Neural progenitor cell (in vitro differentiated cells): Measurements from ENCODE around the gene PSKH1.

ENCODE experiments used
- CTCF ChIP-seq: fragments of 200-600 bp; sonication (generic); IDR thresholded peaks from 2 replicates; pipeline ENCODE4 v1.5.1; 2017; ENCODE audit warnings: antibody characterized with exemption, mild to moderate bottlenecking
- EZH2 ChIP-seq: fragments of 200-600 bp; sonication (generic); IDR thresholded peaks from 2 replicates; pipeline ENCODE4 v1.6.1; 2017; ENCODE audit warnings: antibody characterized with exemption, mild to moderate bottlenecking, moderate library complexity
- EZH2phosphoT487 ChIP-seq: fragments of 200-600 bp; sonication (generic); IDR thresholded peaks from 2 replicates; pipeline ENCODE4 v1.6.1; 2017; ENCODE audit warnings: antibody characterized with exemption

GRCh38 chr16:67873435-67874370 lies 19.4 kb upstream of the PSKH1 start:
- TF ChIP-seq EZH2 = no peak
- no peak for TF ChIP-seq CTCF
- no peak for TF ChIP-seq EZH2phosphoT487
